ENCODE data around the gene RAD9B. TPM values are rescaled to one million over a fixed set of nuclear protein-coding genes. Genes with fewer than 3 reads are reported as not detected.

The RAD9B gene
- total and polyA plus RNA-seq, 8 donors = 0.55 to 1.8 (median 1.6) TPM

- H3K27ac ChIP-seq = no peak overlapping the region
- TF ChIP-seq CTCF (IDR thresholded peaks at IDR 0.05) = no peak
- DNase-seq (no peak), ATAC-seq (no peak)
- H3K4me3 ChIP-seq = no peak overlapping the region
- H3K27me3 ChIP-seq = no peaks in the 10 kb centered on the region
- no peaks in the 10 kb centered on the region for H3K9me3 ChIP-seq
- intact Hi-C loops (cut with DNase I) = no loop called here
- no peaks in the 10 kb centered on the region for H3K4me1 ChIP-seq
- peaks cover 0 to 39% of the 10 kb centered on the region in 2 donors for H3K36me3 ChIP-seq
These were observed 28.4 kb downstream of the RAD9B start for GRCh38 chr12:110530511-110530910.

DNA sequence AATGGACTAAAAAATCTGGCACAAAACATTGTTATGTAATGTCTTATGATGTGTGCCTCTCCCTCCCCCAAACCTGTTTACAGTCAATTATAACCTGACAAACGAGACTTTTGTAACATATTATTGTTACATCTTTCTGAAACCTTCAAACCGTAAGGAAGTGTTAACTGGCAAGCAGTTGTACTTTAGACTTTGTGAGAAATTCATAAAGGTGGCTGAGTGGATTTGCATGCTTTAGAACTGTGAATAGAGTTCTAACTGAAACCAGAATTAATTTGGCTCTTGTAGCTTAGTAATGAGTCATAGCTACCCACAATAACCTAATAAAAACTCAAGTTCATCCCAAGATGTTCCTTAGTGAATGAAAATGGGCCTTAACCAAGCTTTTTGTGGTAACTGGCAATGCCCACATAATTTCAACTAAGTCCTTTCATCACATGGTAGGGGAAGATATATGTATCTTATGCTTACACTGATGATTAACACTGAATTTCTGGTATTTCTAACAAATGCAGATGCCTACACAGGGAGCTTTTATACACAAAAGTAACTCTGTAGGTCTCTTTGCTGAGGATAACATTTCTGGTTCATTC, 29.7 kb downstream of the RAD9B start:
- no peak for TF ChIP-seq CTCF (IDR thresholded peaks at IDR 0.05)
- intact Hi-C loops (cut with DNase I) = no loop called here
- Histone ChIP-seq H3K27ac (no peak overlapping the region), H3K4me3 (no peak overlapping the region), H3K27me3 (no peaks in the 10 kb centered on the region), H3K9me3 (no peaks in the 10 kb centered on the region), H3K4me1 (peaks cover 0 to under 1% of the 10 kb centered on the region in 2 donors), H3K36me3 (peaks cover 0 to 53% of the 10 kb centered on the region in 2 donors)
- ATAC-seq = peak; percentile 36
- DNase-seq = no peak

- H3K36me3 ChIP-seq = peaks cover 0 to 61% of the 10 kb centered on the region in 2 donors
- TF ChIP-seq CTCF (IDR thresholded peaks at IDR 0.05) = no peak
- no peaks in the 10 kb centered on the region for H3K9me3 ChIP-seq
- no peak overlapping the region for H3K27ac ChIP-seq
- peaks cover 0 to 6% of the 10 kb centered on the region in 2 donors for H3K4me1 ChIP-seq
- H3K4me3 ChIP-seq = no peak overlapping the region
- DNase-seq = no peak
- intact Hi-C loops (cut with DNase I) = no loop called here
- no peak for ATAC-seq
- no peaks in the 10 kb centered on the region for H3K27me3 ChIP-seq
These were observed 30.5 kb downstream of the RAD9B start for GRCh38 chr12:110532644-110533043.

DNA sequence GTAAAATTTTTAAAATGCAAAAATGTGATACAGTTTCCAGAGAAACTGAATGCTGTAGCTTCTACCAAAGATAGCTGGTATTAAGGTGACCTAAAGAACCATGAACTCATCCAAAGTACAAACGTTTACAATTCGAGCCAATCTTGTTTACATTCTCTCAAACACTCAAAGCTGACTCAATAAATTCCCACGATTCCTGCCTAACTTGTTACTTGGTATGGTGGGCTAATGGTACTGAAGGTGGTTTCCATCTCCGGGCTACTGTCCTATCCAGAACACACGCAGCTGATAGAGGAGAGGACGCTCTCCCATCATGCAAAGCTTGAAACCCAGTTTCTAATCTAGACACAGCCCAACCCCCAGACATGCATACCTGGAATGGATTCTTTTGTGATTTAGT, 31.5 kb downstream of the RAD9B start:
- Histone ChIP-seq H3K4me3 (no peak overlapping the region), H3K27me3 (no peaks in the 10 kb centered on the region), H3K36me3 (peaks cover 0 to 70% of the 10 kb centered on the region in 2 donors), H3K27ac (no peak overlapping the region), H3K4me1 (peaks cover 0 to 16% of the 10 kb centered on the region in 2 donors), H3K9me3 (no peaks in the 10 kb centered on the region)
- TF ChIP-seq CTCF (IDR thresholded peaks at IDR 0.05) = no peak
- no peak for ATAC-seq
- no peak for DNase-seq
- intact Hi-C loops (cut with DNase I) = no loop called here

GRCh38 chr12:110534811-110535210, 32.7 kb downstream of the RAD9B start:
- Histone ChIP-seq H3K36me3 (peaks cover 0 to 73% of the 10 kb centered on the region in 2 donors), H3K4me3 (no peak overlapping the region), H3K27ac (no peak overlapping the region), H3K27me3 (no peaks in the 10 kb centered on the region), H3K4me1 (peaks cover 0 to 20% of the 10 kb centered on the region in 2 donors), H3K9me3 (no peaks in the 10 kb centered on the region)
- ATAC-seq (no peak), DNase-seq (no peak)
- intact Hi-C loops (cut with DNase I) = no loop called here
- TF ChIP-seq CTCF (IDR thresholded peaks at IDR 0.05) = no peak
